IMR-90 (cell line): Measurements from ENCODE around the gene DHRS7. TPM values are rescaled to one million over a fixed set of nuclear protein-coding genes. Genes with fewer than 3 reads are reported as not detected.

ENCODE experiments used
- ATAC-seq: fragments of 200-7000 bp; cut with Tn5 transposase; 2 replicates; pipeline ENCODE4 v1.9.1; 2020; ENCODE audit warnings: low read depth, mild to moderate bottlenecking, moderate library complexity
- BruUV-seq: library from RNA; stranded (reverse); fragments of 400-500 nt; replicated peaks from 2 replicates; lab custom pipeline; 2021; lab: Mats Ljungman, UMichigan
- CTCF ChIA-PET: fragments of 300-600 bp; formaldehyde crosslinking; extraction: SDS; loops from one replicate; lab custom pipeline; 2021; ENCODE audit warnings: antibody characterized with exemption; lab: Yijun Ruan, JAX
- POLR2A ChIA-PET: fragments of 300-600 bp; sonication (Branson Sonifier 250); formaldehyde crosslinking; loops from one replicate; lab custom pipeline; 2022; ENCODE audit warnings: antibody characterized with exemption; ENCODE audit not compliant: unreplicated experiment; lab: Charles Lee
- DNase-seq: peaks from one replicate; pipeline ENCODE4 v3.0.0; 2013
- H2AFZ ChIP-seq: replicated peaks from 2 replicates; pipeline ENCODE3; 2013; ENCODE audit warnings: low read length, mild to moderate bottlenecking; ENCODE audit not compliant: poor library complexity
- H2AK5ac ChIP-seq: 2 replicates; pipeline ENCODE4 v1.6.1; 2013; ENCODE audit warnings: low read depth, low read length, inconsistent platforms
- H2AK9ac ChIP-seq: replicated peaks from 2 replicates; pipeline ENCODE3; 2013; ENCODE audit warnings: mild to moderate bottlenecking, low read depth, low read length, moderate library complexity; ENCODE audit not compliant: poor library complexity
- H2BK120ac ChIP-seq: 2 replicates; pipeline ENCODE4 v1.6.1; 2013; ENCODE audit warnings: low read depth, low read length, inconsistent platforms
- H2BK15ac ChIP-seq: 3 replicates; pipeline ENCODE4 v1.6.1; 2013; ENCODE audit warnings: low read depth, low read length, inconsistent platforms
- H2BK20ac ChIP-seq: 2 replicates; pipeline ENCODE4 v1.6.1; 2013; ENCODE audit warnings: low read depth, mild to moderate bottlenecking, inconsistent platforms, low read length, moderate library complexity
- H2BK5ac ChIP-seq: 2 replicates; pipeline ENCODE4 v1.6.1; 2013; ENCODE audit warnings: mild to moderate bottlenecking, low read depth, low read length, inconsistent platforms; ENCODE audit not compliant: poor library complexity, severe bottlenecking
- H3K14ac ChIP-seq: replicated peaks from 2 replicates; pipeline ENCODE4 v1.6.1; 2013; ENCODE audit warnings: low read depth, low read length, inconsistent platforms
- H3K18ac ChIP-seq: 2 replicates; pipeline ENCODE4 v1.6.1; 2013; ENCODE audit warnings: low read depth, low read length, control low read depth
- H3K23ac ChIP-seq: 2 replicates; pipeline ENCODE4 v1.6.1; 2013; ENCODE audit warnings: low read depth, low read length, inconsistent platforms
- H3K27ac ChIP-seq: 2 replicates; pipeline ENCODE4 v1.5.1; 2013; ENCODE audit warnings: mild to moderate bottlenecking, control low read depth, low read length; ENCODE audit not compliant: insufficient read depth
- H3K27me3 ChIP-seq: 2 replicates; pipeline ENCODE4 v1.6.1; 2013; ENCODE audit warnings: low read length; ENCODE audit not compliant: control insufficient read depth, insufficient read depth
- H3K36me3 ChIP-seq: 2 replicates; pipeline ENCODE4 v1.6.1; 2013; ENCODE audit warnings: low read length, mixed read lengths; ENCODE audit not compliant: control insufficient read depth, insufficient read depth
- H3K4ac ChIP-seq: 2 replicates; pipeline ENCODE4 v1.6.1; 2013; ENCODE audit warnings: low read depth, low read length, inconsistent platforms
- H3K4me1 ChIP-seq: 2 replicates; pipeline ENCODE4 v1.6.1; 2013; ENCODE audit warnings: low read length, mixed read lengths; ENCODE audit not compliant: control insufficient read depth, insufficient read depth
- H3K4me2 ChIP-seq: 2 replicates; pipeline ENCODE4 v1.6.1; 2013; ENCODE audit warnings: low read depth, mild to moderate bottlenecking, control low read depth, low read length, moderate library complexity
- H3K4me3 ChIP-seq: 2 replicates; pipeline ENCODE4 v1.5.1; 2013; ENCODE audit warnings: low read depth, mild to moderate bottlenecking, control low read depth, low read length, moderate library complexity; ENCODE audit not compliant: insufficient read depth
- H3K56ac ChIP-seq: 2 replicates; pipeline ENCODE4 v1.6.1; 2013; ENCODE audit warnings: low read length, inconsistent platforms; ENCODE audit not compliant: insufficient read depth; ENCODE audit errors: extremely low read depth
- H3K79me1 ChIP-seq, 2 experiments: 2 replicates each; pipeline ENCODE4 v1.6.1; 2013; ENCODE audit warnings: low read length in 2 of 2, inconsistent platforms in 1 of 2, low read depth in 1 of 2
- H3K9ac ChIP-seq: 2 replicates; pipeline ENCODE4 v1.6.1; 2013; ENCODE audit warnings: low read depth, low read length, control low read depth
- H3K9me1 ChIP-seq: 2 replicates; pipeline ENCODE4 v1.6.1; 2013; ENCODE audit warnings: low read length, inconsistent platforms; ENCODE audit not compliant: insufficient read depth
- H3K9me3 ChIP-seq: 2 replicates; pipeline ENCODE4 v1.6.1; 2013; ENCODE audit warnings: low read length; ENCODE audit not compliant: control insufficient read depth, insufficient read depth
- H4K20me1 ChIP-seq: 2 replicates; pipeline ENCODE4 v1.6.1; 2013; ENCODE audit warnings: low read length, inconsistent platforms; ENCODE audit not compliant: insufficient read depth
- H4K5ac ChIP-seq: 2 replicates; pipeline ENCODE4 v1.6.1; 2013; ENCODE audit warnings: mild to moderate bottlenecking, low read depth, low read length, control low read depth
- H4K8ac ChIP-seq, 2 experiments: 2 replicates each; pipeline ENCODE4 v1.6.1; 2013; ENCODE audit warnings: low read depth in 2 of 2, low read length in 2 of 2, control low read depth in 1 of 2, inconsistent platforms in 1 of 2
- H4K91ac ChIP-seq: 2 replicates; pipeline ENCODE4 v1.6.1; 2013; ENCODE audit warnings: low read depth, low read length, inconsistent platforms; ENCODE audit not compliant: insufficient read depth
- BHLHE40 ChIP-seq: fragments of 150-350 bp; IDR thresholded peaks from 2 replicates; pipeline ENCODE4 v1.6.1; 2016; ENCODE audit warnings: mild to moderate bottlenecking, low read depth, low read length
- CHD1 ChIP-seq: IDR thresholded peaks from 2 replicates; pipeline ENCODE4 v1.6.1; 2012; ENCODE audit warnings: low read depth, low read length, improper control_type of control experiment
- CTCF ChIP-seq: conservative IDR thresholded peaks from 2 replicates; pipeline ENCODE4 v1.5.1; 2012; ENCODE audit warnings: mild to moderate bottlenecking, low read depth, low read length, improper control_type of control experiment
- ELK1 ChIP-seq: fragments of 150-350 bp; IDR thresholded peaks from 2 replicates; pipeline ENCODE4 v1.6.1; 2016; ENCODE audit warnings: low read depth, mild to moderate bottlenecking, low read length, moderate library complexity, borderline replicate concordance
- FOS ChIP-seq: fragments of 150-350 bp; IDR thresholded peaks from 2 replicates; pipeline ENCODE4 v1.6.1; 2016; ENCODE audit warnings: low read depth, low read length
- MAZ ChIP-seq: IDR thresholded peaks from 2 replicates; pipeline ENCODE4 v1.6.1; 2012; ENCODE audit warnings: low read depth, mild to moderate bottlenecking, low read length, improper control_type of control experiment, moderate library complexity, borderline replicate concordance
- MXI1 ChIP-seq: IDR thresholded peaks from 2 replicates; pipeline ENCODE4 v1.6.1; 2012; ENCODE audit warnings: low read depth, mild to moderate bottlenecking, low read length, moderate library complexity, borderline replicate concordance
- NFE2L2 ChIP-seq: fragments of 150-350 bp; IDR thresholded peaks from 2 replicates; pipeline ENCODE4 v1.6.1; 2016; ENCODE audit warnings: low read depth, mild to moderate bottlenecking, low read length
- RAD21 ChIP-seq: IDR thresholded peaks from 2 replicates; pipeline ENCODE4 v1.6.1; 2012; ENCODE audit warnings: low read length, improper control_type of control experiment
- RFX5 ChIP-seq: IDR thresholded peaks from 2 replicates; pipeline ENCODE4 v1.8.0; 2012; ENCODE audit warnings: low read depth, mild to moderate bottlenecking, low read length, moderate library complexity
- WGBS, 2 experiments: methylation state at CpG; one replicate each; pipeline versions ENCODE4 v1.1.5 to v1.1.7; 2013; ENCODE audit warnings: missing lambda C conversion rate in 2 of 2; ENCODE audit not compliant: insufficient read length in 1 of 2; ENCODE audit errors: extremely low coverage in 2 of 2; 5-methylcytosine and 5-hydroxymethylcytosine counted together
- dilution Hi-C: fragments of 300-500 bp; cut with HindIII; formaldehyde crosslinking; loops from one replicate; pipeline ENCODE4 v1.14.3; 2018; ENCODE audit warnings: low sequenced_read_pairs; ENCODE audit not compliant: unreplicated experiment
- in situ Hi-C: fragments of 300-500 bp; cut with MboI; formaldehyde crosslinking; loops from 3 replicates; pipeline ENCODE4 v1.14.3; 2019; ENCODE audit warnings: low sequenced_read_pairs, inconsistent platforms, mixed read lengths
- intact Hi-C: fragments of 100-400 bp; cut with micrococcal nuclease; formaldehyde crosslinking; loops from 2 replicates; pipeline ENCODE4 v1.10.0; 2022
- polyA plus RNA-seq, 3 experiments: library from polyadenylated mRNA; depleted of rRNA; stranded (reverse); fragments of >200 nt; gene quantifications; 2 replicates each; pipeline ENCODE4 v1.2.3, GENCODE V29; 2012; ENCODE audit warnings: low replicate concordance in 1 of 3
- total RNA-seq: library from RNA; depleted of rRNA; stranded (reverse); fragments of >200 nt; gene quantifications from 2 replicates; pipeline ENCODE4 v1.2.3, GENCODE V29; 2012
- TF ChIP-seq, protein P1 (sequence below): fragments of 150-350 bp; IDR thresholded peaks from 2 replicates; pipeline ENCODE4 v1.6.1; 2017; ENCODE audit warnings: mild to moderate bottlenecking, antibody characterized with exemption, low read length, low read depth

DHRS7 gene
- total and polyA plus RNA-seq, 2 of the 4 experiments (the other 2 are of a cell fraction), result 30.3 to 50.2 TPM

GRCh38 chr14:60111732-60112131, 53.5 kb downstream of the DHRS7 start:
- peaks cover 34 to 53% of the 10 kb centered on the region in 2 experiments for H3K79me1 ChIP-seq
- H3K36me3 ChIP-seq, result peaks cover 11% of the 10 kb centered on the region
- H3K9me1 ChIP-seq, result no peaks in the 10 kb centered on the region
- WGBS, 2 experiments, result no CpG with 5 or more reads among the region's 2 CpGs
- ChIA-PET CTCF (no interaction called here), POLR2A (no interaction called here)
- H3K27ac ChIP-seq, result no peak overlapping the region
- dilution Hi-C loops (no loop called here), intact Hi-C loops (no loop called here), in situ Hi-C loops (no loop called here)
- no peak overlapping the region for H3K56ac ChIP-seq
- H2BK15ac ChIP-seq, result no peak overlapping the region
- no peaks in the 10 kb centered on the region; the same call in 1 of the 2 replicates for H3K4me1 ChIP-seq
- BruUV-seq, result no TSS peak
- H3K4me3 ChIP-seq, result no peak overlapping the region
- H4K20me1 ChIP-seq, result peaks cover 12% of the 10 kb centered on the region
- no peak overlapping the region for H3K23ac ChIP-seq
- H4K5ac ChIP-seq, result no peak overlapping the region
- no peak for TF ChIP-seq NFE2L2
- TF ChIP-seq CHD1, result no peak
- no peak for TF ChIP-seq RAD21
- TF ChIP-seq CTCF, result no peak
- no peak for TF ChIP-seq FOS
- TF ChIP-seq ELK1, result no peak
- no peak for TF ChIP-seq RFX5
- TF ChIP-seq, protein P1, sequence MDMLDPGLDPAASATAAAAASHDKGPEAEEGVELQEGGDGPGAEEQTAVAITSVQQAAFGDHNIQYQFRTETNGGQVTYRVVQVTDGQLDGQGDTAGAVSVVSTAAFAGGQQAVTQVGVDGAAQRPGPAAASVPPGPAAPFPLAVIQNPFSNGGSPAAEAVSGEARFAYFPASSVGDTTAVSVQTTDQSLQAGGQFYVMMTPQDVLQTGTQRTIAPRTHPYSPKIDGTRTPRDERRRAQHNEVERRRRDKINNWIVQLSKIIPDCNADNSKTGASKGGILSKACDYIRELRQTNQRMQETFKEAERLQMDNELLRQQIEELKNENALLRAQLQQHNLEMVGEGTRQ, result no peak
- TF ChIP-seq BHLHE40, result no peak
- no peak for TF ChIP-seq MXI1
- TF ChIP-seq MAZ, result no peak
- no peak overlapping the region for H2AFZ ChIP-seq
- H3K18ac ChIP-seq, result no peak overlapping the region
- H2AK5ac ChIP-seq, result no peak overlapping the region
- H2BK20ac ChIP-seq, result no peak overlapping the region
- H2AK9ac ChIP-seq, result no peak overlapping the region
- no peaks in the 10 kb centered on the region for H3K27me3 ChIP-seq
- no peak overlapping the region for H4K91ac ChIP-seq
- no peaks in the 10 kb centered on the region for H3K9me3 ChIP-seq
- H2BK120ac ChIP-seq, result no peak overlapping the region
- no peak overlapping the region for H4K8ac ChIP-seq
- H3K9ac ChIP-seq, result no peak overlapping the region
- DNase-seq, result no peak
- H3K4ac ChIP-seq, result no peak overlapping the region
- no peak overlapping the region for H3K4me2 ChIP-seq
- H2BK5ac ChIP-seq, result no peak overlapping the region
- no peak overlapping the region for H3K14ac ChIP-seq
- no peak for ATAC-seq
